ENCODE data around the gene NPAS3.

The NPAS3 gene

GRCh38 chr14:33728010-33728498, 789.4 kb downstream of the NPAS3 start:
- no peak for DNase-seq (ENCODE audit: extremely low read depth in 1 of 2, low read depth in 1 of 2)

GRCh38 chr14:33730156-33730555, 791.5 kb downstream of the NPAS3 start:
- DNase-seq (ENCODE audit: extremely low read depth in 1 of 2, low read depth in 1 of 2): no peak

- DNase-seq (ENCODE audit: extremely low read depth in 1 of 2, low read depth in 1 of 2): no peak
These were observed 793.5 kb downstream of the NPAS3 start for GRCh38 chr14:33732175-33732574.

- no peak for DNase-seq (ENCODE audit: extremely low read depth in 1 of 2, low read depth in 1 of 2)
These were observed 794.6 kb downstream of the NPAS3 start for GRCh38 chr14:33733310-33733709.

- no peak for DNase-seq (ENCODE audit: extremely low read depth in 1 of 2, low read depth in 1 of 2)
These were observed 795.0 kb downstream of the NPAS3 start for GRCh38 chr14:33733721-33734120.

GRCh38 chr14:33734387-33734786, 795.7 kb downstream of the NPAS3 start:
- no peak for DNase-seq (ENCODE audit: extremely low read depth in 1 of 2, low read depth in 1 of 2)

- DNase-seq (ENCODE audit: extremely low read depth in 1 of 2, low read depth in 1 of 2): no peak
These were observed 797.7 kb downstream of the NPAS3 start for GRCh38 chr14:33736299-33736825.

- DNase-seq (ENCODE audit: extremely low read depth in 1 of 2, low read depth in 1 of 2): no peak
These were observed 798.3 kb downstream of the NPAS3 start for GRCh38 chr14:33736979-33737378.

GRCh38 chr14:33737446-33737845, 798.8 kb downstream of the NPAS3 start:
- no peak for DNase-seq (ENCODE audit: extremely low read depth in 1 of 2, low read depth in 1 of 2)

GRCh38 chr14:33738029-33738428, 799.4 kb downstream of the NPAS3 start:
- DNase-seq (ENCODE audit: extremely low read depth in 1 of 2, low read depth in 1 of 2): no peak

GRCh38 chr14:33738491-33738890, 799.8 kb downstream of the NPAS3 start:
- DNase-seq (ENCODE audit: extremely low read depth in 1 of 2, low read depth in 1 of 2): no peak

GRCh38 chr14:33740531-33740930, 801.9 kb downstream of the NPAS3 start:
- DNase-seq (ENCODE audit: extremely low read depth in 1 of 2, low read depth in 1 of 2): no peak

GRCh38 chr14:33742166-33742565, 803.5 kb downstream of the NPAS3 start:
- no peak for DNase-seq (ENCODE audit: extremely low read depth in 1 of 2, low read depth in 1 of 2)

- DNase-seq (ENCODE audit: extremely low read depth in 1 of 2, low read depth in 1 of 2): no peak
These were observed 806.5 kb downstream of the NPAS3 start for GRCh38 chr14:33745163-33745562.

GRCh38 chr14:33747749-33748148, 809.1 kb downstream of the NPAS3 start:
- no peak for DNase-seq (ENCODE audit: extremely low read depth in 1 of 2, low read depth in 1 of 2)

- DNase-seq (ENCODE audit: extremely low read depth in 1 of 2, low read depth in 1 of 2): no peak
These were observed 815.6 kb downstream of the NPAS3 start for GRCh38 chr14:33754261-33754660.

GRCh38 chr14:33755358-33755757, 816.7 kb downstream of the NPAS3 start:
- DNase-seq (ENCODE audit: extremely low read depth in 1 of 2, low read depth in 1 of 2): no peak

GRCh38 chr14:33756833-33757232, 818.2 kb downstream of the NPAS3 start:
- DNase-seq (ENCODE audit: extremely low read depth in 1 of 2, low read depth in 1 of 2): no peak

- DNase-seq (ENCODE audit: extremely low read depth in 1 of 2, low read depth in 1 of 2): no peak
These were observed 819.9 kb downstream of the NPAS3 start for GRCh38 chr14:33758547-33758946.

- DNase-seq (ENCODE audit: extremely low read depth in 1 of 2, low read depth in 1 of 2): no peak
These were observed 823.6 kb downstream of the NPAS3 start for GRCh38 chr14:33762161-33762851.

GRCh38 chr14:33764876-33765650, 826.4 kb downstream of the NPAS3 start:
- no peak for DNase-seq (ENCODE audit: extremely low read depth in 1 of 2, low read depth in 1 of 2)
